GM23338 (cell line): Measurements from ENCODE around the gene KIF5A. TPM values are rescaled to one million over a fixed set of nuclear protein-coding genes. Genes with fewer than 3 reads are reported as not detected.

ENCODE experiments used
- ATAC-seq: fragments of 200-7000 bp; cut with Tn5 transposase; 3 replicates; pipeline ENCODE4 v1.9.1; 2020
- DNase-seq: peaks from one replicate; pipeline ENCODE4 v3.0.0-alpha.2; 2015; ENCODE audit warnings: low spot score
- H2AFZ ChIP-seq: fragments of 200-600 bp; sonication (generic); 2 replicates; pipeline ENCODE4 v1.8.0; 2016; ENCODE audit warnings: antibody characterized with exemption, mild to moderate bottlenecking, moderate library complexity
- H3F3A ChIP-seq: fragments of 200-600 bp; sonication (generic); replicated peaks from 2 replicates; pipeline ENCODE4 v1.8.0; 2017; ENCODE audit warnings: antibody characterized with exemption, mixed run types, low read depth
- H3K27ac ChIP-seq: fragments of 200-600 bp; sonication (generic); 2 replicates; pipeline ENCODE4 v1.6.1; 2016; ENCODE audit warnings: low read depth
- H3K27me3 ChIP-seq: fragments of 200-600 bp; sonication (generic); 2 replicates; pipeline ENCODE4 v1.8.0; 2016; ENCODE audit warnings: mild to moderate bottlenecking, mixed run types, moderate library complexity; ENCODE audit not compliant: insufficient read depth
- H3K36me3 ChIP-seq: fragments of 200-600 bp; sonication (generic); 2 replicates; pipeline ENCODE4 v1.8.0; 2016; ENCODE audit warnings: mild to moderate bottlenecking; ENCODE audit not compliant: insufficient read depth
- H3K4me1 ChIP-seq: fragments of 200-600 bp; sonication (generic); 2 replicates; pipeline ENCODE4 v1.8.0; 2016; ENCODE audit warnings: mild to moderate bottlenecking, moderate library complexity; ENCODE audit not compliant: insufficient read depth
- H3K4me2 ChIP-seq: fragments of 200-600 bp; sonication (generic); 2 replicates; pipeline ENCODE4 v1.7.1; 2017; ENCODE audit warnings: mixed run types
- H3K4me3 ChIP-seq: fragments of 200-600 bp; sonication (generic); 2 replicates; pipeline ENCODE4 v1.6.1; 2016; ENCODE audit warnings: mixed run types
- H3K79me2 ChIP-seq: fragments of 200-600 bp; sonication (generic); replicated peaks from 2 replicates; pipeline ENCODE4 v1.8.0; 2017; ENCODE audit warnings: mild to moderate bottlenecking; ENCODE audit not compliant: insufficient read depth
- H3K9me2 ChIP-seq: fragments of 200-600 bp; sonication (generic); 2 replicates; pipeline ENCODE4 v1.8.0; 2017; ENCODE audit not compliant: insufficient read depth
- H4K20me1 ChIP-seq: fragments of 200-600 bp; sonication (generic); replicated peaks from 2 replicates; pipeline ENCODE4 v1.8.0; 2017; ENCODE audit warnings: mild to moderate bottlenecking; ENCODE audit not compliant: insufficient read depth
- H3K27ac Mint-ChIP-seq: 2 replicates; pipeline ENCODE4 v1.8.0; 2020; ENCODE audit warnings: inconsistent platforms, mild to moderate bottlenecking, moderate library complexity, mixed read lengths
- H3K27me3 Mint-ChIP-seq: 3 replicates; pipeline ENCODE4 v1.8.0; 2022; ENCODE audit warnings: low read depth, mild to moderate bottlenecking, moderate library complexity, mixed read lengths, inconsistent platforms; ENCODE audit not compliant: insufficient read depth, poor library complexity
- H3K36me3 Mint-ChIP-seq: 3 replicates; pipeline ENCODE4 v1.8.0; 2021; ENCODE audit warnings: low read depth, mild to moderate bottlenecking, inconsistent platforms, moderate library complexity, mixed read lengths
- H3K4me1 Mint-ChIP-seq: 3 replicates; pipeline ENCODE4 v1.8.0; 2020; ENCODE audit warnings: mild to moderate bottlenecking, inconsistent platforms, mixed read lengths
- H3K4me3 Mint-ChIP-seq: 3 replicates; pipeline ENCODE4 v1.8.0; 2021; ENCODE audit warnings: moderate library complexity, mild to moderate bottlenecking, inconsistent platforms, mixed read lengths
- H3K9me3 Mint-ChIP-seq: 3 replicates; pipeline ENCODE4 v1.8.0; 2020; ENCODE audit warnings: moderate library complexity, mild to moderate bottlenecking, inconsistent platforms, mixed read lengths
- CREB1 ChIP-seq: fragments of 250-450 bp; sonication (Bioruptor Pico); IDR thresholded peaks from 2 replicates; pipeline ENCODE4 v1.5.0; 2020; ENCODE audit warnings: low read depth, mild to moderate bottlenecking, moderate library complexity
- CTCF ChIP-seq, 2 experiments: fragments of 200-600 bp in 1 of 2; sonication (generic) in 1 of 2; conservative IDR thresholded peaks; 2 replicates each; pipeline versions ENCODE4 v1.5.1 to v1.6.1; 2016 to 2017; ENCODE audit warnings: antibody characterized with exemption in 2 of 2, low read depth in 2 of 2, mild to moderate bottlenecking in 2 of 2, moderate library complexity in 1 of 2
- ETS1 ChIP-seq: IDR thresholded peaks from 2 replicates; pipeline ENCODE4 v1.6.1; 2016; ENCODE audit warnings: antibody characterized with exemption
- EZH2 ChIP-seq: fragments of 200-600 bp; sonication (generic); IDR thresholded peaks from one replicate; pipeline ENCODE4 v1.8.0; 2017; ENCODE audit warnings: antibody characterized with exemption, mild to moderate bottlenecking, low read depth; ENCODE audit not compliant: unreplicated experiment
- EZH2phosphoT487 ChIP-seq: fragments of 200-600 bp; sonication (generic); IDR thresholded peaks from one replicate; pipeline ENCODE4 v1.8.1; 2018; ENCODE audit warnings: antibody characterized with exemption; ENCODE audit not compliant: unreplicated experiment
- JUNB ChIP-seq: IDR thresholded peaks from one replicate; pipeline ENCODE4 v1.6.1; 2016; ENCODE audit warnings: antibody characterized with exemption; ENCODE audit not compliant: unreplicated experiment
- NANOG ChIP-seq: IDR thresholded peaks from 2 replicates; pipeline ENCODE4 v1.6.1; 2016; ENCODE audit warnings: antibody characterized with exemption, borderline replicate concordance
- POLR2AphosphoS5 ChIP-seq: IDR thresholded peaks from 2 replicates; pipeline ENCODE4 v1.6.1; 2016; ENCODE audit warnings: antibody characterized with exemption, low read depth
- REST ChIP-seq: IDR thresholded peaks from one replicate; pipeline ENCODE4 v1.6.1; 2018; ENCODE audit warnings: antibody characterized with exemption; ENCODE audit not compliant: unreplicated experiment
- STAT1 ChIP-seq: IDR thresholded peaks from one replicate; pipeline ENCODE4 v1.6.1; 2016; ENCODE audit warnings: antibody characterized with exemption; ENCODE audit not compliant: unreplicated experiment
- ZNF114 ChIP-seq: fragments of 250-450 bp; sonication (Bioruptor Pico); IDR thresholded peaks from 2 replicates; pipeline ENCODE4 v1.5.0; 2020; ENCODE audit warnings: mild to moderate bottlenecking, moderate library complexity
- ZNF331 ChIP-seq: fragments of 250-450 bp; sonication (Bioruptor Pico); IDR thresholded peaks from 2 replicates; pipeline ENCODE4 v1.5.0; 2020; ENCODE audit warnings: low read depth, mild to moderate bottlenecking, moderate library complexity
- polyA plus RNA-seq: library from polyadenylated mRNA; unstranded; fragments of >200 nt; fragmentation: Nextera tagmentation; extraction: Ambion mirVana; gene quantifications from 2 replicates; pipeline ENCODE4 v1.2.1, GENCODE V29; 2016
- total RNA-seq: library from RNA; depleted of rRNA; stranded (reverse); fragments of >200 nt; shearing (Covaris generic); gene quantifications from 2 replicates; pipeline ENCODE4 v1.2.3, GENCODE V29; 2014
- TF ChIP-seq, protein P1 (sequence below): fragments of 250-450 bp; sonication (Bioruptor Pico); IDR thresholded peaks from 2 replicates; pipeline ENCODE4 v1.5.0; 2020; ENCODE audit warnings: mild to moderate bottlenecking, moderate library complexity

The KIF5A gene
- total and polyA plus RNA-seq, 2 experiments from 2014 or later, result 11.1 to 21.3 TPM

- ATAC-seq, result peak; percentile 38
- DNase-seq, result peak; percentile 32
- Mint-ChIP-seq H3K36me3 (peaks cover 10% of the 10 kb centered on the region), H3K4me3 (peak overlapping the region; percentile 92), H3K27me3 (peaks cover 17% of the 10 kb centered on the region), H3K27ac (peak overlapping the region; percentile 72; the same call in 1 of the 2 replicates), H3K9me3 (no peaks in the 10 kb centered on the region), H3K4me1 (peaks cover 14% of the 10 kb centered on the region)
- H3K36me3 ChIP-seq, result peaks cover 6% of the 10 kb centered on the region; the same call in 1 of the 2 replicates
- H3K79me2 ChIP-seq, result peaks cover 22% of the 10 kb centered on the region
- no peaks in the 10 kb centered on the region for H3K9me2 ChIP-seq
- H3F3A ChIP-seq, result peaks cover 11% of the 10 kb centered on the region
- H3K4me2 ChIP-seq, result peak overlapping the region; percentile 97
- TF ChIP-seq STAT1 (no peak), JUNB (no peak), CREB1 (CRISPR knock-in tag) (no peak), POLR2AphosphoS5 (no peak), ETS1 (no peak), EZH2phosphoT487 (no peak), NANOG (no peak), ZNF114 (CRISPR knock-in tag) (no peak), ZNF331 (CRISPR knock-in tag) (no peak), REST (no peak), EZH2 (no peak), CTCF (conservative IDR thresholded peaks at IDR 0.05; ENCODE audit: low read depth in 2 of 2) (no peak)
- TF ChIP-seq, protein P1, sequence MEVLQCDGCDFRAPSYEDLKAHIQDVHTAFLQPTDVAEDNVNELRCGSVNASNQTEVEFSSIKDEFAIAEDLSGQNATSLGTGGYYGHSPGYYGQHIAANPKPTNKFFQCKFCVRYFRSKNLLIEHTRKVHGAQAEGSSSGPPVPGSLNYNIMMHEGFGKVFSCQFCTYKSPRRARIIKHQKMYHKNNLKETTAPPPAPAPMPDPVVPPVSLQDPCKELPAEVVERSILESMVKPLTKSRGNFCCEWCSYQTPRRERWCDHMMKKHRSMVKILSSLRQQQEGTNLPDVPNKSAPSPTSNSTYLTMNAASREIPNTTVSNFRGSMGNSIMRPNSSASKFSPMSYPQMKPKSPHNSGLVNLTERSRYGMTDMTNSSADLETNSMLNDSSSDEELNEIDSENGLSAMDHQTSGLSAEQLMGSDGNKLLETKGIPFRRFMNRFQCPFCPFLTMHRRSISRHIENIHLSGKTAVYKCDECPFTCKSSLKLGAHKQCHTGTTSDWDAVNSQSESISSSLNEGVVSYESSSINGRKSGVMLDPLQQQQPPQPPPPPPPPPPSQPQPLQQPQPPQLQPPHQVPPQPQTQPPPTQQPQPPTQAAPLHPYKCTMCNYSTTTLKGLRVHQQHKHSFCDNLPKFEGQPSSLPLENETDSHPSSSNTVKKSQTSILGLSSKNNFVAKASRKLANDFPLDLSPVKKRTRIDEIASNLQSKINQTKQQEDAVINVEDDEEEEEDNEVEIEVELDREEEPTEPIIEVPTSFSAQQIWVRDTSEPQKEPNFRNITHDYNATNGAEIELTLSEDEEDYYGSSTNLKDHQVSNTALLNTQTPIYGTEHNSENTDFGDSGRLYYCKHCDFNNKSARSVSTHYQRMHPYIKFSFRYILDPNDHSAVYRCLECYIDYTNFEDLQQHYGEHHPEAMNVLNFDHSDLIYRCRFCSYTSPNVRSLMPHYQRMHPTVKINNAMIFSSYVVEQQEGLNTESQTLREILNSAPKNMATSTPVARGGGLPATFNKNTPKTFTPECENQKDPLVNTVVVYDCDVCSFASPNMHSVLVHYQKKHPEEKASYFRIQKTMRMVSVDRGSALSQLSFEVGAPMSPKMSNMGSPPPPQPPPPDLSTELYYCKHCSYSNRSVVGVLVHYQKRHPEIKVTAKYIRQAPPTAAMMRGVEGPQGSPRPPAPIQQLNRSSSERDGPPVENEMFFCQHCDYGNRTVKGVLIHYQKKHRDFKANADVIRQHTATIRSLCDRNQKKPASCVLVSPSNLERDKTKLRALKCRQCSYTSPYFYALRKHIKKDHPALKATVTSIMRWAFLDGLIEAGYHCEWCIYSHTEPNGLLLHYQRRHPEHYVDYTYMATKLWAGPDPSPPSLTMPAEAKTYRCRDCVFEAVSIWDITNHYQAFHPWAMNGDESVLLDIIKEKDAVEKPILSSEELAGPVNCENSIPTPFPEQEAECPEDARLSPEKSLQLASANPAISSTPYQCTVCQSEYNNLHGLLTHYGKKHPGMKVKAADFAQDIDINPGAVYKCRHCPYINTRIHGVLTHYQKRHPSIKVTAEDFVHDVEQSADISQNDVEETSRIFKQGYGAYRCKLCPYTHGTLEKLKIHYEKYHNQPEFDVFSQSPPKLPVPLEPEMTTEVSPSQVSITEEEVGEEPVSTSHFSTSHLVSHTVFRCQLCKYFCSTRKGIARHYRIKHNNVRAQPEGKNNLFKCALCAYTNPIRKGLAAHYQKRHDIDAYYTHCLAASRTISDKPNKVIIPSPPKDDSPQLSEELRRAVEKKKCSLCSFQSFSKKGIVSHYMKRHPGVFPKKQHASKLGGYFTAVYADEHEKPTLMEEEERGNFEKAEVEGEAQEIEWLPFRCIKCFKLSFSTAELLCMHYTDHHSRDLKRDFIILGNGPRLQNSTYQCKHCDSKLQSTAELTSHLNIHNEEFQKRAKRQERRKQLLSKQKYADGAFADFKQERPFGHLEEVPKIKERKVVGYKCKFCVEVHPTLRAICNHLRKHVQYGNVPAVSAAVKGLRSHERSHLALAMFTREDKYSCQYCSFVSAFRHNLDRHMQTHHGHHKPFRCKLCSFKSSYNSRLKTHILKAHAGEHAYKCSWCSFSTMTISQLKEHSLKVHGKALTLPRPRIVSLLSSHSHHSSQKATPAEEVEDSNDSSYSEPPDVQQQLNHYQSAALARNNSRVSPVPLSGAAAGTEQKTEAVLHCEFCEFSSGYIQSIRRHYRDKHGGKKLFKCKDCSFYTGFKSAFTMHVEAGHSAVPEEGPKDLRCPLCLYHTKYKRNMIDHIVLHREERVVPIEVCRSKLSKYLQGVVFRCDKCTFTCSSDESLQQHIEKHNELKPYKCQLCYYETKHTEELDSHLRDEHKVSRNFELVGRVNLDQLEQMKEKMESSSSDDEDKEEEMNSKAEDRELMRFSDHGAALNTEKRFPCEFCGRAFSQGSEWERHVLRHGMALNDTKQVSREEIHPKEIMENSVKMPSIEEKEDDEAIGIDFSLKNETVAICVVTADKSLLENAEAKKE (CRISPR knock-in tag), result no peak
- H3K27me3 ChIP-seq, result 0 out of 2 replicates have a peak, but pooled peaks cover 8% of the 10 kb centered on the region
- H4K20me1 ChIP-seq, result peaks cover 4% of the 10 kb centered on the region
- peaks cover 13% of the 10 kb centered on the region for H3K4me1 ChIP-seq
- H3K27ac ChIP-seq, result no peak overlapping the region
- peak overlapping the region; percentile 89 for H2AFZ ChIP-seq
- H3K4me3 ChIP-seq, result peak overlapping the region; percentile 98
Observed at GRCh38 chr12:57591782-57592325, 42.0 kb downstream of the KIF5A start.
